A549 (cell line): ENCODE measurements around the gene UTP15. TPM values are rescaled to one million over a fixed set of nuclear protein-coding genes. Genes with fewer than 3 reads are reported as not detected.

Experiments used
- ATAC-seq, 2 experiments: fragments of 200-7000 bp in 1 of 2; fragments of >200 bp in 1 of 2; cut with Nextera tagmentation in 1 of 2; cut with Tn5 transposase in 1 of 2; 3 replicates each; pipeline versions ENCODE4 v1.8.0 to v1.9.1; 2018 to 2020; ENCODE audit warnings: mild to moderate bottlenecking in 1 of 2, moderate library complexity in 1 of 2
- CTCF ChIA-PET: fragments of 300-600 bp; sonication (Branson Sonifier 250); formaldehyde crosslinking; extraction: SDS; loops from one replicate; lab custom pipeline; 2021; ENCODE audit warnings: antibody characterized with exemption, inconsistent platforms; lab: Yijun Ruan, JAX
- POLR2A ChIA-PET: fragments of 350-600 bp; formaldehyde crosslinking; extraction: SDS; loops from one replicate; lab custom pipeline; 2021; ENCODE audit warnings: antibody characterized with exemption, inconsistent platforms; lab: Yijun Ruan, JAX
- DNase-seq, 2 experiments: peaks; one replicate each; pipeline versions ENCODE4 v3.0.0 to v3.0.0-alpha.2; 2011 to 2016; ENCODE audit warnings: low read depth in 1 of 2, low spot score in 1 of 2
- FAIRE-seq: peaks from 2 replicates; lab custom pipeline; 2011; peaks lifted over from hg19 to GRCh38; lab: Jason Lieb, UNC
- H3K27ac ChIP-seq, 2 experiments: fragments of >200 bp; sonication (Bioruptor Twin); formaldehyde crosslinking; 3 replicates each; pipeline ENCODE4 v1.5.1; 2016 to 2017
- H3K4me1 ChIP-seq: fragments of >200 bp; sonication (Bioruptor Twin); formaldehyde crosslinking; 3 replicates; pipeline ENCODE4 v1.6.1; 2016
- H3K4me2 ChIP-seq: fragments of >200 bp; sonication (Bioruptor Twin); formaldehyde crosslinking; 3 replicates; pipeline ENCODE4 v1.6.1; 2016
- H3K4me3 ChIP-seq: fragments of >200 bp; sonication (Bioruptor Twin); formaldehyde crosslinking; 3 replicates; pipeline ENCODE4 v1.5.1; 2016
- H3K9me3 ChIP-seq: fragments of >200 bp; sonication (Bioruptor Twin); formaldehyde crosslinking; 3 replicates; pipeline ENCODE4 v1.6.1; 2016
- CBX2 ChIP-seq: fragments of 200-600 bp; sonication (generic); IDR thresholded peaks from 2 replicates; pipeline ENCODE4 v1.6.1; 2016; ENCODE audit warnings: low read depth, mild to moderate bottlenecking, borderline replicate concordance
- CBX8 ChIP-seq: fragments of 200-600 bp; sonication (generic); IDR thresholded peaks from 2 replicates; pipeline ENCODE4 v1.6.1; 2016
- E2F6 ChIP-seq: IDR thresholded peaks from 2 replicates; pipeline ENCODE4 v1.6.1; 2012; ENCODE audit warnings: low read depth, borderline replicate concordance
- FOSB ChIP-seq: fragments of 250-450 bp; sonication (Bioruptor Pico); IDR thresholded peaks from 2 replicates; pipeline ENCODE4 v1.5.0; 2020; ENCODE audit warnings: mild to moderate bottlenecking, moderate library complexity
- FOXS1 ChIP-seq: fragments of 250-450 bp; sonication (Bioruptor Pico); IDR thresholded peaks from 2 replicates; pipeline ENCODE4 v1.5.0; 2020; ENCODE audit warnings: mild to moderate bottlenecking, moderate library complexity
- GATA3 ChIP-seq: IDR thresholded peaks from 2 replicates; pipeline ENCODE4 v1.6.1; 2012; ENCODE audit warnings: borderline replicate concordance
- HOXB13 ChIP-seq: fragments of 250-450 bp; sonication (Bioruptor Pico); IDR thresholded peaks from 2 replicates; pipeline ENCODE4 v1.5.0; 2020; ENCODE audit warnings: low read depth, mild to moderate bottlenecking, moderate library complexity
- HOXB5 ChIP-seq: fragments of 250-450 bp; sonication (Bioruptor Pico); IDR thresholded peaks from 2 replicates; pipeline ENCODE4 v1.5.0; 2020; ENCODE audit warnings: mild to moderate bottlenecking, moderate library complexity
- JUN ChIP-seq, 2 experiments: fragments of >200 bp; sonication (Bioruptor Twin); formaldehyde crosslinking; IDR thresholded peaks; 2 replicates in 1 of 2; 3 replicates in 1 of 2; pipeline ENCODE4 v1.6.1; 2016 to 2017
- NPAS2 ChIP-seq: fragments of 250-450 bp; sonication (Bioruptor Pico); IDR thresholded peaks from 2 replicates; pipeline ENCODE4 v1.8.0; 2022; ENCODE audit warnings: mild to moderate bottlenecking, moderate library complexity, borderline replicate concordance
- NR3C1 ChIP-seq: fragments of >200 bp; sonication (Bioruptor Twin); formaldehyde crosslinking; IDR thresholded peaks from 3 replicates; pipeline ENCODE4 v1.6.1; 2017
- PHF8 ChIP-seq: fragments of 200-600 bp; sonication (generic); IDR thresholded peaks from 2 replicates; pipeline ENCODE4 v1.6.1; 2016; ENCODE audit warnings: low read depth, mild to moderate bottlenecking, antibody characterized with exemption, moderate library complexity, borderline replicate concordance
- RAD21 ChIP-seq, 2 experiments: fragments of >200 bp in 1 of 2; sonication (Bioruptor Twin) in 1 of 2; formaldehyde crosslinking in 1 of 2; IDR thresholded peaks in 1 of 2; conservative IDR thresholded peaks in 1 of 2; 2 replicates in 1 of 2; 3 replicates in 1 of 2; pipeline ENCODE4 v1.6.1; 2012 to 2018; ENCODE audit warnings: inconsistent platforms in 1 of 2
- RFX5 ChIP-seq: fragments of 450-650 bp; IDR thresholded peaks from 2 replicates; pipeline ENCODE4 v1.7.1; 2014; ENCODE audit warnings: antibody characterized with exemption, mild to moderate bottlenecking, moderate library complexity
- SMC3 ChIP-seq: fragments of >200 bp; sonication (Bioruptor Twin); formaldehyde crosslinking; IDR thresholded peaks from 3 replicates; pipeline ENCODE4 v1.6.1; 2018; ENCODE audit warnings: inconsistent platforms
- TP53 ChIP-seq: fragments of 250-450 bp; sonication (Bioruptor Pico); IDR thresholded peaks from 2 replicates; pipeline ENCODE4 v1.5.0; 2021; ENCODE audit warnings: mild to moderate bottlenecking, moderate library complexity
- ZNF302 ChIP-seq: fragments of 250-450 bp; sonication (Bioruptor Pico); IDR thresholded peaks from 2 replicates; pipeline ENCODE4 v1.9.0; 2021; ENCODE audit warnings: inconsistent platforms, mild to moderate bottlenecking, moderate library complexity
- ZSCAN20 ChIP-seq: fragments of 250-450 bp; sonication (Bioruptor Pico); IDR thresholded peaks from 2 replicates; pipeline ENCODE4 v1.8.0; 2022; ENCODE audit warnings: mild to moderate bottlenecking, moderate library complexity
- WGBS: methylation state at CpG from one replicate; pipeline ENCODE4 v1.1.6; 2017; ENCODE audit errors: missing lambda C conversion rate; 5-methylcytosine and 5-hydroxymethylcytosine counted together
- polyA plus RNA-seq, 4 experiments: library from polyadenylated mRNA; depleted of rRNA in 3 of 4; stranded (reverse); fragments of >200 nt; fragmentation: RNase III in 1 of 4; extraction: RNeasy Plus Mini Kit Qiagen cat#74134 plus additional on column Dnase treatment in 1 of 4; gene quantifications; 2 replicates in 3 of 4; 3 replicates in 1 of 4; pipeline ENCODE4 v1.2.3, GENCODE V29; 2011 to 2017
- TF ChIP-seq, protein P1 (sequence below): fragments of >200 bp; sonication (Bioruptor Twin); formaldehyde crosslinking; IDR thresholded peaks from 3 replicates; pipeline ENCODE4 v1.5.1; 2016
- TF ChIP-seq, protein P2 (sequence below): IDR thresholded peaks from 2 replicates; pipeline ENCODE4 v1.6.1; 2012
- TF ChIP-seq, protein P3 (sequence below): fragments of 450-650 bp; IDR thresholded peaks from 2 replicates; pipeline ENCODE4 v1.6.1; 2014; ENCODE audit warnings: antibody characterized with exemption

Gene UTP15
- polyA plus RNA-seq, 2 of the 4 experiments (the other 2 are of a cell fraction) = 21.6 to 44.0 TPM

GRCh38 chr5:73626814-73627313, 61.3 kb downstream of the UTP15 start:
- no peak for DNase-seq
- WGBS = 22% methylated on average over 14 of the region's 14 CpGs
- peak; percentile 7 to 27; a peak in 3 of 6 replicates for ATAC-seq
- Histone ChIP-seq H3K27ac (peak overlapping the region; percentile 98), H3K4me3 (peak overlapping the region; percentile 93), H3K9me3 (no peaks in the 10 kb centered on the region), H3K4me2 (peak overlapping the region; percentile 77), H3K4me1 (peaks cover 65% of the 10 kb centered on the region)
- CTCF ChIA-PET = interaction anchor here (0.9 to 6.1 kb wide), 4 partner anchors 13 to 67 kb away, joined by 3 to 33 read pairs (median 18); no protein-coding TSS in a partner anchor
- no peak for TF ChIP-seq HOXB5 (CRISPR knock-in tag)
- TF ChIP-seq NPAS2 (CRISPR knock-in tag) = no peak
- TF ChIP-seq, protein P1, sequence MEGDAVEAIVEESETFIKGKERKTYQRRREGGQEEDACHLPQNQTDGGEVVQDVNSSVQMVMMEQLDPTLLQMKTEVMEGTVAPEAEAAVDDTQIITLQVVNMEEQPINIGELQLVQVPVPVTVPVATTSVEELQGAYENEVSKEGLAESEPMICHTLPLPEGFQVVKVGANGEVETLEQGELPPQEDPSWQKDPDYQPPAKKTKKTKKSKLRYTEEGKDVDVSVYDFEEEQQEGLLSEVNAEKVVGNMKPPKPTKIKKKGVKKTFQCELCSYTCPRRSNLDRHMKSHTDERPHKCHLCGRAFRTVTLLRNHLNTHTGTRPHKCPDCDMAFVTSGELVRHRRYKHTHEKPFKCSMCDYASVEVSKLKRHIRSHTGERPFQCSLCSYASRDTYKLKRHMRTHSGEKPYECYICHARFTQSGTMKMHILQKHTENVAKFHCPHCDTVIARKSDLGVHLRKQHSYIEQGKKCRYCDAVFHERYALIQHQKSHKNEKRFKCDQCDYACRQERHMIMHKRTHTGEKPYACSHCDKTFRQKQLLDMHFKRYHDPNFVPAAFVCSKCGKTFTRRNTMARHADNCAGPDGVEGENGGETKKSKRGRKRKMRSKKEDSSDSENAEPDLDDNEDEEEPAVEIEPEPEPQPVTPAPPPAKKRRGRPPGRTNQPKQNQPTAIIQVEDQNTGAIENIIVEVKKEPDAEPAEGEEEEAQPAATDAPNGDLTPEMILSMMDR = no peak
- no peak for TF ChIP-seq E2F6
- TF ChIP-seq, protein P2, sequence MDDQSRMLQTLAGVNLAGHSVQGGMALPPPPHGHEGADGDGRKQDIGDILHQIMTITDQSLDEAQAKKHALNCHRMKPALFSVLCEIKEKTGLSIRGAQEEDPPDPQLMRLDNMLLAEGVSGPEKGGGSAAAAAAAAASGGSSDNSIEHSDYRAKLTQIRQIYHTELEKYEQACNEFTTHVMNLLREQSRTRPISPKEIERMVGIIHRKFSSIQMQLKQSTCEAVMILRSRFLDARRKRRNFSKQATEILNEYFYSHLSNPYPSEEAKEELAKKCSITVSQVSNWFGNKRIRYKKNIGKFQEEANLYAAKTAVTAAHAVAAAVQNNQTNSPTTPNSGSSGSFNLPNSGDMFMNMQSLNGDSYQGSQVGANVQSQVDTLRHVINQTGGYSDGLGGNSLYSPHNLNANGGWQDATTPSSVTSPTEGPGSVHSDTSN = no peak
- TF ChIP-seq CBX2 = no peak
- TF ChIP-seq RFX5 = no peak
- TF ChIP-seq CBX8 = no peak
- no peak for TF ChIP-seq ZNF302 (CRISPR knock-in tag)
- no peak for TF ChIP-seq HOXB13 (CRISPR knock-in tag)
- TF ChIP-seq FOSB = no peak
- no peak for TF ChIP-seq ZSCAN20 (CRISPR knock-in tag)
- TF ChIP-seq, protein P3, sequence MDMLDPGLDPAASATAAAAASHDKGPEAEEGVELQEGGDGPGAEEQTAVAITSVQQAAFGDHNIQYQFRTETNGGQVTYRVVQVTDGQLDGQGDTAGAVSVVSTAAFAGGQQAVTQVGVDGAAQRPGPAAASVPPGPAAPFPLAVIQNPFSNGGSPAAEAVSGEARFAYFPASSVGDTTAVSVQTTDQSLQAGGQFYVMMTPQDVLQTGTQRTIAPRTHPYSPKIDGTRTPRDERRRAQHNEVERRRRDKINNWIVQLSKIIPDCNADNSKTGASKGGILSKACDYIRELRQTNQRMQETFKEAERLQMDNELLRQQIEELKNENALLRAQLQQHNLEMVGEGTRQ = no peak
- no peak for TF ChIP-seq NR3C1
- no peak for TF ChIP-seq GATA3
- no peak for TF ChIP-seq PHF8
- TF ChIP-seq SMC3 = no peak
- no peak for TF ChIP-seq FOXS1 (CRISPR knock-in tag)
- TF ChIP-seq RAD21 (conservative IDR thresholded peaks at IDR 0.05 in 1 of 2, IDR thresholded peaks at IDR 0.05 in 1 of 2) = no peak
- no peak for TF ChIP-seq TP53 (CRISPR knock-in tag)
- POLR2A ChIA-PET = interaction anchor here (0.7 to 2.2 kb wide), 5 partner anchors 12 to 63 kb away, joined by 3 to 7 read pairs (median 6); partner anchors contain the start of genes ANKRA2 and UTP15
- FAIRE-seq = no peak

DNA sequence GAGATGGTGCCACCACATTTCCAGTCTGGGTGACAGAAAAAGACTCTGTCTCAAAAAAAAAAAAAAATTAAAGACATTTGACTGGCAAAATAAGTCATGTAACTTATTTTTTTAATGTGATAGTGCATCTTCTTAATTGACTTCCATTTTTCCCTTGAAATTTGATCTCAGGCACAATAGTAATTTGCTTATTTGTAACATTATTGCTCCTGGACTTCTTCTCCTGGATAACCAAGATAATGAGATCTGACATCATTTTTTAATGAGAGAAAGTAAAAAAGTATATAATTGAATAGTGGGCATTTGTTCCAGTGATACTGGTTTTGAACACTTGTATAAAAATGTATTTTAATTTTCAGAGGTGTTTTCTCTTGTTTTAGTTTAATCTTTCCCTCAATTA, 63.9 kb downstream of the UTP15 start:
- TF ChIP-seq CBX2 (no peak), ZSCAN20 (CRISPR knock-in tag) (no peak), JUN (IDR thresholded peaks at IDR 0.05) (no peak)
- Histone ChIP-seq H3K4me3 (no peak overlapping the region), H3K4me1 (peaks cover 58% of the 10 kb centered on the region), H3K4me2 (peak overlapping the region; percentile 39; the same call in 2 of the 3 replicates), H3K9me3 (no peaks in the 10 kb centered on the region), H3K27ac (no peak overlapping the region)
- DNase-seq (no peak), FAIRE-seq (no peak), ATAC-seq (no peak)
- POLR2A ChIA-PET = interaction anchor here (0.7 kb wide), 1 partner anchor 161 kb away, joined by 7 read pairs; no protein-coding TSS in a partner anchor
- CTCF ChIA-PET = interaction anchor here (0.9 to 1.1 kb wide), 3 partner anchors 9 to 44 kb away, joined by 3 read pairs; no protein-coding TSS in a partner anchor
